ENCODE data around the gene UGT1A6.
"Not testable (repeated sequence)": the region's sequence is repeated elsewhere in the genome, so short reads cannot be mapped to it uniquely, and the experiment has no call there.

UGT1A6 gene

GRCh38 chr2:233690444-233690843 is 2.2 kb upstream of the UGT1A6 start:
- ChIA-PET POLR2A (no interaction called here), CTCF (interaction anchor here (1.3 kb wide), 1 partner anchor 22 kb away, joined by 3 read pairs; the partner anchor contains the start of gene UGT1A5)
- no peak overlapping the region for H3K4me3 ChIP-seq (ENCODE audit: low read depth, low read length)
- no peak for DNase-seq (ENCODE audit: low read depth, low spot score)
- no peak for TF ChIP-seq CTCF (IDR thresholded peaks at IDR 0.05; ENCODE audit: insufficient read depth, low read length, missing control alignments)

DNA sequence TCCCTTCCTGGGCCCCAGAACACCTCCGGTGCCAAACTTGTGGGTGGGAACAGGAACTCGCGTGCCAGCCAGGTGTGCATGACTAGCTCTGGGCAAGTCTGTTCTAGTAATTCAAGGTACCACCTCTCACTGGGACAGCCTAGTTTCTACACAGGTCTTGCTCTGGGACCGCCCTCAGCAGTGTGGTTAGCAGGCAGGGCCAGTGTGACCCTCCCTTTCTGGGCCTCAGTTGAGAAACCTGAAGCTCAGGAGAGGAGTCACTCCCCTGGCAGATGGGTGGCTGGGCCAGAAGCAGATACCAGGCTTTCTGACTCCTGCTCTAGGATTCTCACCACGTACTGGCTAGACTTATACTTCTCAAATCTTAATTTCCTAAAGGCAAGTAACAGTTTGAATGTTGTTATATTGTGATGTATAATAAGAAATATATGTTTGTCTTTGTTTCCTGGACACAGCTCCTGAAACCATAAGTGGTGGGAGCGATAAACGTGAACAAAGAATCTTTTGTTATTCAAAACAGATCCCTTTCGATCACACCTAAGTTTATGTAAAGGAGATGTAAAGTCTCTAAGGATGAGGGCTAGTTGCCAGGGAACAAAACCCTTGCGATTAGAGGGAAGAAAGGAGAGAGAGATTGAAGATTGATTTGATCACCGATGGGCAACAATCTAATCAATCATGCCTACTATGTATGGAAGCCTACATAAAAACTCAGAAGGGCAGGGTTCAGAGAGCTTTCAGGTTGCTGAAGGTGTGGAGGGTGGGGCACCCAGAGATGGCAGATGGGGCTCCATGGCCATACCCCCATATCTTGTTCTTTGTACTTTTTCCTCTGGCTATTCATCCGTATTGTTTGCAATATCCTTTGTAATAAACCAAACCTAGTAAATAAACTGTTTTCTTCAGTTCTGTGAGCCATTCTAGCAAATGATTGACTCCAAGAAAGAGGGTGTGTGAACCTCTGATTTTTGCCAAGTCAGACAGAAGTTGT is 952 bp upstream of the UGT1A6 start:
- TF ChIP-seq CTCF (IDR thresholded peaks at IDR 0.05; ENCODE audit: insufficient read depth, low read length, missing control alignments): no peak
- H3K4me3 ChIP-seq (ENCODE audit: low read depth, low read length): no peak overlapping the region
- ChIA-PET POLR2A (no interaction called here), CTCF (interaction anchor here (0.7 kb wide), 1 partner anchor 249 kb away, joined by 3 read pairs; no protein-coding TSS in a partner anchor)
- DNase-seq (ENCODE audit: low read depth, low spot score): no peak

GRCh38 chr2:233693963-233694362 is 1.3 kb downstream of the UGT1A6 start:
- DNase-seq (ENCODE audit: low read depth, low spot score): no peak
- ChIA-PET CTCF (no interaction called here), POLR2A (no interaction called here)
- H3K4me3 ChIP-seq (ENCODE audit: low read depth, low read length): no peak overlapping the region
- TF ChIP-seq CTCF (IDR thresholded peaks at IDR 0.05; ENCODE audit: insufficient read depth, low read length, missing control alignments): no peak

GRCh38 chr2:233698740-233699139 is 6.0 kb downstream of the UGT1A6 start:
- TF ChIP-seq CTCF (IDR thresholded peaks at IDR 0.05; ENCODE audit: insufficient read depth, low read length, missing control alignments): no peak
- DNase-seq (ENCODE audit: low read depth, low spot score): no peak
- ChIA-PET CTCF (no interaction called here), POLR2A (no interaction called here)
- H3K4me3 ChIP-seq (ENCODE audit: low read depth, low read length): no peak overlapping the region

- no peak overlapping the region for H3K4me3 ChIP-seq (ENCODE audit: low read depth, low read length)
- TF ChIP-seq CTCF (IDR thresholded peaks at IDR 0.05; ENCODE audit: insufficient read depth, low read length, missing control alignments): no peak
- ChIA-PET CTCF (no interaction called here), POLR2A (no interaction called here)
- DNase-seq (ENCODE audit: low read depth, low spot score): no peak
Measured at GRCh38 chr2:233699424-233700027, 6.8 kb downstream of the UGT1A6 start.

DNA sequence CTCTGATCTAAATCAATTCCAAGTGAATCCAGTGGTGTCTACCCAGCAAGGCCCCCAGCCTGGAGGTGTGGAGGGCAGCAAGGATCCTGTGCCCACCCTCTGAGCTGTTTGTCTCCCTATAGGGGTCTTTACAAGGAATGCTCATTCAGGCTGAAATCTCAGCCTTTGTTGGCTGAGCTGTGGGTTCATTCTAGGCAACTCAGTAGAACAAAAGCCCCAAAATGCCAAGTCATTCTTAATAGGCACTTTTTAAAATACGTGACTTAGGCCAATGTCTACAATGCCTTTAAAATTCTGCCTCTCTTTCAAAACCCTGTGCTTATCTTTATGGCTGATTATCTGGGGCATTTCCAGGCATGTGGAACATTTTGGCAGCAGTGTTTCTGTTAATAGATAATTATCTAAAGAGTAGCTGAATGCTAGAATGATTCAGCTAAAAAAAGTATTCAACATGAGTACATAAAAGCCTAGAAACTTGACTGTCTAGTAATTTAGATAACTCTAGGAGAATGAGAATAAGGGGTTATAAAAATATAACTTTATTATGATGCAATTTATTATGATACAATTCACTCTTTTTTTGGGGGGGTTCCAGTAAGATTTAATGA is 7.4 kb downstream of the UGT1A6 start:
- no peak for TF ChIP-seq CTCF (IDR thresholded peaks at IDR 0.05; ENCODE audit: insufficient read depth, low read length, missing control alignments)
- ChIA-PET CTCF (no interaction called here), POLR2A (no interaction called here)
- DNase-seq (ENCODE audit: low read depth, low spot score): no peak
- no peak overlapping the region for H3K4me3 ChIP-seq (ENCODE audit: low read depth, low read length)

DNA sequence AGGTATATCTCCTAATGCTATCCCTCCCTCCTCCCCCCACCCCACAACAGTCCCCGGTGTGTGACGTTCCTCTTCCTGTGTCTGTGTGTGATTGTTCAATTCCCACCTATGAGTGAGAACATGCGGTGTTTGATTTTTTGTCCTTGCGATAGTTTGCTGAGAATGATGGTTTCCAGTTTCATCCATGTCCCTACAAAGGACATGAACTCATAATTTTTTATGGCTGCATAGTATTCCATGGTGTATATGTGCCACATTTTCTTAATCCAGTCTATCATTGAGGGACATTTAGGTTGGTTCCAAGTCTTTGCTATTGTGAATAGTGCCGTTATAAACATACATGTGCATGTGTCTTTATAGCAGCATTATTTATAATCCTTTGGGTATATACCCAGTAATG is 8.2 kb downstream of the UGT1A6 start:
- H3K4me3 ChIP-seq (ENCODE audit: low read depth, low read length); CTCF ChIA-PET; POLR2A ChIA-PET; DNase-seq (ENCODE audit: low read depth, low spot score): not testable (repeated sequence)
